HUES6 (cell line): ENCODE results near the gene PHOSPHO1.
A peak's percentile ranks its signal among the peaks of the same experiment; 100 is the strongest.

Experiments used
- H3K27ac ChIP-seq: 2 replicates; pipeline ENCODE4 v1.7.0; 2013; ENCODE audit warnings: low read depth, mild to moderate bottlenecking, low read length, inconsistent platforms
- H3K27me3 ChIP-seq: 2 replicates; pipeline ENCODE4 v1.6.1; 2013; ENCODE audit warnings: low read length; ENCODE audit not compliant: control insufficient read depth, insufficient read depth
- H3K36me3 ChIP-seq: 2 replicates; pipeline ENCODE4 v1.6.1; 2013; ENCODE audit warnings: low read length; ENCODE audit not compliant: control insufficient read depth, insufficient read depth
- H3K4me1 ChIP-seq: 2 replicates; pipeline ENCODE4 v1.6.1; 2013; ENCODE audit warnings: low read length; ENCODE audit not compliant: control insufficient read depth, insufficient read depth
- H3K4me3 ChIP-seq: 2 replicates; pipeline ENCODE4 v1.5.1; 2013; ENCODE audit warnings: low read depth, low read length
- H3K9ac ChIP-seq: one replicate; pipeline ENCODE4 v1.6.1; 2013; ENCODE audit warnings: mild to moderate bottlenecking, low read length
- H3K9me3 ChIP-seq: 2 replicates; pipeline ENCODE4 v1.6.1; 2013; ENCODE audit warnings: low read depth, low read length; ENCODE audit not compliant: control insufficient read depth, insufficient read depth

Gene PHOSPHO1

GRCh38 chr17:49201481-49201927, 29.1 kb downstream of the PHOSPHO1 start:
- no peak overlapping the region for H3K27ac ChIP-seq
- H3K9ac ChIP-seq, result no peak overlapping the region
- no peak overlapping the region for H3K4me3 ChIP-seq

GRCh38 chr17:49200423-49201083, 30.0 kb downstream of the PHOSPHO1 start:
- Histone ChIP-seq H3K27ac (no peak overlapping the region), H3K27me3 (no peaks in the 10 kb centered on the region; the same call in 1 of the 2 replicates), H3K4me1 (no peaks in the 10 kb centered on the region), H3K9me3 (no peaks in the 10 kb centered on the region), H3K36me3 (no peaks in the 10 kb centered on the region), H3K9ac (no peak overlapping the region), H3K4me3 (no peak overlapping the region)

More at GRCh38 chr17:49201481-49201927, 29.1 kb downstream of the PHOSPHO1 start:
- Histone ChIP-seq H3K4me1 (no peaks in the 10 kb centered on the region), H3K27me3 (no peaks in the 10 kb centered on the region; the same call in 1 of the 2 replicates), H3K9me3 (no peaks in the 10 kb centered on the region), H3K36me3 (no peaks in the 10 kb centered on the region)

- Histone ChIP-seq H3K27ac (no peak overlapping the region), H3K27me3 (no peaks in the 10 kb centered on the region; the same call in 1 of the 2 replicates), H3K36me3 (no peaks in the 10 kb centered on the region), H3K9ac (no peak overlapping the region), H3K4me1 (no peaks in the 10 kb centered on the region), H3K9me3 (no peaks in the 10 kb centered on the region), H3K4me3 (no peak overlapping the region)
These were observed 32.4 kb downstream of the PHOSPHO1 start for GRCh38 chr17:49198211-49198610.

- Histone ChIP-seq H3K4me1 (no peaks in the 10 kb centered on the region), H3K27me3 (no peaks in the 10 kb centered on the region; the same call in 1 of the 2 replicates), H3K36me3 (no peaks in the 10 kb centered on the region), H3K27ac (no peak overlapping the region), H3K9me3 (no peaks in the 10 kb centered on the region), H3K4me3 (no peak overlapping the region), H3K9ac (no peak overlapping the region)
These were observed 33.1 kb downstream of the PHOSPHO1 start for GRCh38 chr17:49197346-49197998.

GRCh38 chr17:49196520-49196919, 34.1 kb downstream of the PHOSPHO1 start:
- Histone ChIP-seq H3K4me3 (no peak overlapping the region), H3K9ac (no peak overlapping the region), H3K36me3 (no peaks in the 10 kb centered on the region), H3K4me1 (no peaks in the 10 kb centered on the region), H3K27me3 (no peaks in the 10 kb centered on the region), H3K9me3 (no peaks in the 10 kb centered on the region), H3K27ac (no peak overlapping the region)

- Histone ChIP-seq H3K27me3 (no peaks in the 10 kb centered on the region), H3K4me3 (no peak overlapping the region), H3K9me3 (no peaks in the 10 kb centered on the region), H3K4me1 (no peaks in the 10 kb centered on the region), H3K9ac (no peak overlapping the region), H3K36me3 (no peaks in the 10 kb centered on the region), H3K27ac (no peak overlapping the region)
These were observed 34.8 kb downstream of the PHOSPHO1 start for GRCh38 chr17:49195751-49196150.

GRCh38 chr17:49194297-49194607, 36.3 kb downstream of the PHOSPHO1 start:
- Histone ChIP-seq H3K27me3 (no peaks in the 10 kb centered on the region), H3K4me3 (peak overlapping the region; percentile 90; the same call in 1 of the 2 replicates), H3K9ac (no peak overlapping the region), H3K27ac (no peak overlapping the region), H3K4me1 (no peaks in the 10 kb centered on the region), H3K9me3 (no peaks in the 10 kb centered on the region), H3K36me3 (no peaks in the 10 kb centered on the region)

- no peaks in the 10 kb centered on the region for H3K4me1 ChIP-seq
- no peaks in the 10 kb centered on the region for H3K36me3 ChIP-seq
- no peaks in the 10 kb centered on the region for H3K9me3 ChIP-seq
- H3K27me3 ChIP-seq, result no peaks in the 10 kb centered on the region
- H3K9ac ChIP-seq, result peak overlapping the region; percentile 54
- H3K27ac ChIP-seq, result no peak overlapping the region; the same call in 1 of the 2 replicates
- H3K4me3 ChIP-seq, result peak overlapping the region; percentile 90
These were observed 36.9 kb downstream of the PHOSPHO1 start for GRCh38 chr17:49193513-49194296.

GRCh38 chr17:49191917-49192741, 38.5 kb downstream of the PHOSPHO1 start:
- H3K4me3 ChIP-seq, result peak overlapping the region; percentile 90
- no peaks in the 10 kb centered on the region for H3K27me3 ChIP-seq
- H3K9me3 ChIP-seq, result no peaks in the 10 kb centered on the region
- H3K36me3 ChIP-seq, result no peaks in the 10 kb centered on the region
- peak overlapping the region; percentile 92 for H3K9ac ChIP-seq
- H3K27ac ChIP-seq, result peak overlapping the region; percentile 78
- no peaks in the 10 kb centered on the region for H3K4me1 ChIP-seq

- no peaks in the 10 kb centered on the region for H3K4me1 ChIP-seq
- no peaks in the 10 kb centered on the region for H3K9me3 ChIP-seq
- peak overlapping the region; percentile 92 for H3K9ac ChIP-seq
- peak overlapping the region; percentile 90 for H3K4me3 ChIP-seq
- no peaks in the 10 kb centered on the region for H3K27me3 ChIP-seq
- H3K27ac ChIP-seq, result peak overlapping the region; percentile 78; the same call in 1 of the 2 replicates
- H3K36me3 ChIP-seq, result no peaks in the 10 kb centered on the region
These were observed 39.1 kb downstream of the PHOSPHO1 start for GRCh38 chr17:49191409-49191916.
